HG03457 (cell line): Measurements from ENCODE around the gene ARFGEF3.

Source experiments
- ATAC-seq: cut with Tn5 transposase; IDR thresholded peaks from one replicate; pipeline ENCODE4 v1.9.1; 2021; ENCODE audit warnings: moderate number of reproducible peaks; ENCODE audit not compliant: unreplicated experiment

The ARFGEF3 gene

DNA sequence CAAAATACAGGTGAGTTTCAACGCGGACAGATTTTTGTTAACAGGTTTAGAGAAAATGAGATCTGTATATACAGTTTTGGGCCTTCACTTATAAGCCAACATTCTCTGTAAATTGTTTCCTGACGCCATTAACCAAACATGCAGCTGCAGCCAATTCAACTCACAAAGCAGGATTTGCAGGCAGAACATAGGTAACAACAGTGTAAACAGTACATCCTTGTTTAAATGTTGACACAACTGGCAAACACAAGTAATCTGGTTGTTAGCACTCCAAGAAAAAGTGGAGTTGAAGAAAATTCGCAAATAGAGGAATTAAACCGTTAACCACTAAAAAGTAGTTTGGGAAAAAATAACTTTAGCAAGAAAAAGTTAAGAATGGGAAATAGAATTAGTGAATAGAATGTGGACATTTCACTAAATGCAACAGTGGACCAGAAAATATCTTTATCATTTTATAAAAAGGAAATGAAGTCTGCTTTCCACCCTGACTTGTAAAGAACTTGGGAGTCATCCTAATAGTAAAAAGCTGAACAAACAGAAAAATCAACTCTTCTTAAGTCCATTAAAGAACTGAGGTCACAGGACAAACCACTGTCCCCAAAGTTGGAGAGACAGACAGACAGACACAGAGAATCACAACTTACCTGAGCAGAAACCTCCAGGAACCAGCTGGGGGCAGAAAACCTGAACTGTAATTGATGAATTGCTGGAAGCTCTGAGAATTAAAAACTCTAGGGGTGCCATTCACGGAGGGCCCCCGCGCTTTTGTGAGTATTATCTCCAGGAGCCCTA, 226.0 kb downstream of the ARFGEF3 start:
- no peak for ATAC-seq

DNA sequence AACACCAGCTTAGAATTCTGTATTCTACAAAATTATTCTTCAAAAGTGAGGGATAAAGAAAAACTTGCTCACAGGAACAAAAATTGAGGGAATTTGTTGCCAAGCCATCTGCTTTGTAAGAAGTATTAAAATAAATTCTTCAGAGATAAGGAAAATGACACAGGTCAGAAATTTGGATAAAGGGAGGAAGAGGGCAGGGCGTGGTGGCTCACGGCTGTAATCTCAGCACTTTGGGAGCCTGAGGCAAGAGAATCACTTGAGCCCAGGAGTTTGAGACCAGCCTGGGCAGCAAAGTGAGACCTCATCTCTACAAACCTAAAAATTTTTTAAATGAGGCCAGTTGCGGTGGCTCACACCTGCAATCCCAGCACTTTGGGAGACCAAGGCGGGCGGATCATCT, 227.8 kb downstream of the ARFGEF3 start:
- ATAC-seq, result no peak
